DND-41 (cell line): ENCODE measurements around the gene PLK1.
A peak's percentile ranks its signal among the peaks of the same experiment; 100 is the strongest.
"Not testable (repeated sequence)": the region's sequence is repeated elsewhere in the genome, so short reads cannot be mapped to it uniquely, and the experiment has no call there.

ENCODE experiments used
- ATAC-seq: fragments of 200-7000 bp; cut with Tn5 transposase; 3 replicates; pipeline ENCODE4 v1.9.1; 2021; ENCODE audit warnings: low read depth; ENCODE audit not compliant: insufficient read depth
- DNase-seq: peaks from one replicate; pipeline ENCODE4 v3.0.0-alpha.2; 2020
- H2AFZ ChIP-seq: 2 replicates; pipeline ENCODE4 v1.6.0; 2012; ENCODE audit warnings: low read depth, low read length
- H3K27ac ChIP-seq: 2 replicates; pipeline ENCODE4 v1.5.1; 2012; ENCODE audit warnings: low read length, inconsistent platforms
- H3K27me3 ChIP-seq: fragments of 200-600 bp; sonication (generic); 2 replicates; pipeline ENCODE4 v1.6.0; 2012; ENCODE audit warnings: low read length, mild to moderate bottlenecking, inconsistent platforms; ENCODE audit not compliant: insufficient read depth, poor library complexity
- H3K36me3 ChIP-seq: 2 replicates; pipeline ENCODE4 v1.5.1; 2012; ENCODE audit warnings: low read length, inconsistent platforms; ENCODE audit not compliant: insufficient read depth
- H3K4me1 ChIP-seq: 2 replicates; pipeline ENCODE4 v1.5.1; 2012; ENCODE audit warnings: mild to moderate bottlenecking, low read length; ENCODE audit not compliant: insufficient read depth
- H3K4me2 ChIP-seq: 2 replicates; pipeline ENCODE4 v1.6.0; 2012; ENCODE audit warnings: mild to moderate bottlenecking, moderate library complexity, low read length, inconsistent platforms; ENCODE audit not compliant: insufficient read depth
- H3K4me3 ChIP-seq, 2 experiments: fragments of 200-600 bp in 1 of 2; shearing (Covaris generic) in 1 of 2; 2 replicates each; pipeline ENCODE4 v1.5.1; 2012 to 2016; ENCODE audit warnings: inconsistent platforms in 2 of 2, low read length in 2 of 2, mild to moderate bottlenecking in 2 of 2, low read depth in 1 of 2, moderate library complexity in 1 of 2
- H3K79me2 ChIP-seq: 2 replicates; pipeline ENCODE4 v1.6.0; 2012; ENCODE audit warnings: low read length, inconsistent platforms; ENCODE audit not compliant: insufficient read depth
- H3K9ac ChIP-seq: 2 replicates; pipeline ENCODE4 v1.6.0; 2012; ENCODE audit warnings: low read depth, mild to moderate bottlenecking, inconsistent platforms, low read length, moderate library complexity
- H3K9me3 ChIP-seq: 2 replicates; pipeline ENCODE4 v1.5.1; 2012; ENCODE audit warnings: low read length, moderate library complexity, mild to moderate bottlenecking, inconsistent platforms; ENCODE audit not compliant: insufficient read depth, severe bottlenecking
- H4K20me1 ChIP-seq: 2 replicates; pipeline ENCODE4 v1.6.0; 2012; ENCODE audit warnings: low read length; ENCODE audit not compliant: insufficient read depth
- CTCF ChIP-seq: IDR thresholded peaks from 2 replicates; pipeline ENCODE4 v1.5.1; 2012; ENCODE audit warnings: borderline replicate concordance, low read length, moderate library complexity, mild to moderate bottlenecking; ENCODE audit not compliant: poor library complexity, severe bottlenecking; ENCODE audit errors: extremely low read depth
- EZH2 ChIP-seq: IDR thresholded peaks from 3 replicates; pipeline ENCODE4 v1.6.1; 2012; ENCODE audit warnings: borderline replicate concordance, low read depth, mild to moderate bottlenecking, moderate library complexity, low read length, inconsistent platforms; ENCODE audit not compliant: severe bottlenecking

The PLK1 gene

GRCh38 chr16:23678430-23679273 lies at the start of gene PLK1:
PLK1 (plus strand) TSS chr16:23678889; CDS start chr16:23678933, 44 bp downstream.
- no peaks in the 10 kb centered on the region for H3K9me3 ChIP-seq
- ATAC-seq (peak; percentile 95), DNase-seq (peak; percentile 88)
- H2AFZ ChIP-seq = peak within 1 kb of the TSS; percentile 91
- peak within 1 kb of the TSS; percentile 90 for H3K9ac ChIP-seq
- TF ChIP-seq EZH2 (no peak), CTCF (peak; percentile 49)
- peak within 1 kb of the TSS; percentile 80 for H3K27ac ChIP-seq
- H3K79me2 ChIP-seq = peaks cover 53% of the 10 kb centered on the region
- peak within 1 kb of the TSS; percentile 90 to 97 for H3K4me3 ChIP-seq
- H3K27me3 ChIP-seq = no peaks in the 10 kb centered on the region
- H4K20me1 ChIP-seq = peaks cover 21% of the 10 kb centered on the region
- peaks cover 46% of the 10 kb centered on the region for H3K4me1 ChIP-seq
- H3K4me2 ChIP-seq = peak within 1 kb of the TSS; percentile 81
- peaks cover 50% of the 10 kb centered on the region for H3K36me3 ChIP-seq

GRCh38 chr16:23629516-23629915 lies 49.2 kb upstream of the PLK1 start:
- peaks cover 16% of the 10 kb centered on the region; the same call in 1 of the 2 replicates for H3K79me2 ChIP-seq
- H3K4me1 ChIP-seq = peaks cover 7% of the 10 kb centered on the region; the same call in 1 of the 2 replicates
- no peaks in the 10 kb centered on the region for H3K27me3 ChIP-seq
- H3K9ac ChIP-seq = no peak overlapping the region
- H3K9me3 ChIP-seq = no peaks in the 10 kb centered on the region
- no peak for DNase-seq
- H3K36me3 ChIP-seq = peaks cover 81% of the 10 kb centered on the region
- H4K20me1 ChIP-seq = peaks cover 3% of the 10 kb centered on the region; the same call in 1 of the 2 replicates
- no peak for ATAC-seq
- TF ChIP-seq EZH2 (no peak), CTCF (no peak)
- no peak overlapping the region for H3K4me2 ChIP-seq
- no peak overlapping the region for H3K27ac ChIP-seq
- H3K4me3 ChIP-seq = no peak overlapping the region
- H2AFZ ChIP-seq = no peak overlapping the region

- not testable (repeated sequence) for H3K27ac ChIP-seq, DNase-seq, H3K4me2 ChIP-seq, H2AFZ ChIP-seq, H3K4me3 ChIP-seq, H3K9me3 ChIP-seq, H4K20me1 ChIP-seq, H3K4me1 ChIP-seq, H3K27me3 ChIP-seq, ATAC-seq, H3K9ac ChIP-seq
- Histone ChIP-seq H3K79me2 (peaks cover 20% of the 10 kb centered on the region; the same call in 1 of the 2 replicates), H3K36me3 (peaks cover 82% of the 10 kb centered on the region)
Observed at GRCh38 chr16:23631874-23632273, 46.8 kb upstream of the PLK1 start.

- no peak for DNase-seq
- Histone ChIP-seq H3K79me2 (peaks cover 33% of the 10 kb centered on the region), H3K36me3 (peaks cover 73% of the 10 kb centered on the region)
Observed at GRCh38 chr16:23634461-23635036, 44.1 kb upstream of the PLK1 start.

More at GRCh38 chr16:23634461-23635036, 44.1 kb upstream of the PLK1 start:
- Histone ChIP-seq H3K4me1 (peaks cover 19% of the 10 kb centered on the region), H3K27ac (no peak overlapping the region), H3K9me3 (no peaks in the 10 kb centered on the region), H3K4me3 (no peak overlapping the region), H3K9ac (no peak overlapping the region), H2AFZ (no peak overlapping the region), H3K4me2 (no peak overlapping the region), H4K20me1 (peaks cover 4% of the 10 kb centered on the region; the same call in 1 of the 2 replicates), H3K27me3 (no peaks in the 10 kb centered on the region)
- no peak for ATAC-seq
- TF ChIP-seq EZH2 = no peak
- TF ChIP-seq CTCF = no peak
